Measurements from ENCODE around the gene OPA1. TPM values are rescaled to one million over a fixed set of nuclear protein-coding genes. Genes with fewer than 3 reads are reported as not detected.

Gene OPA1
- total and polyA plus RNA-seq, 2 of the 8 experiments (the other 6 are each of a cell fraction or from before 2014, with no cell fraction given): 20.3 to 109 TPM

GRCh38 chr3:193640728-193641439 is 47.9 kb downstream of the OPA1 start:
- H4K91ac ChIP-seq (replicated peaks; ENCODE audit: insufficient read length, low read length): no peak overlapping the region
- ChIA-PET CTCF (ENCODE audit: partially characterized antibody) (interaction anchor here (0.9 kb wide), 1 partner anchor 38 kb away, joined by 4 read pairs; no protein-coding TSS in a partner anchor), POLR2A (ENCODE audit: partially characterized antibody) (interaction anchor here (1.0 kb wide), 1 partner anchor 22 kb away, joined by 3 read pairs; no protein-coding TSS in a partner anchor)
- H2BK15ac ChIP-seq (ENCODE audit: low read length): no peak overlapping the region
- no peak overlapping the region for H4K5ac ChIP-seq (ENCODE audit: insufficient read length, low read depth, low read length)
- H3K18ac ChIP-seq (ENCODE audit: extremely low read depth, low read length): no peak overlapping the region
- H3K36me3 ChIP-seq (ENCODE audit: control insufficient read depth in 2 of 4, insufficient read depth in 4 of 4, low read length in 3 of 4): peaks cover 6 to 46% (median 31%) of the 10 kb centered on the region in 4 experiments; a peak in 7 of 8 replicates
- no peaks in the 10 kb centered on the region for H3K27me3 ChIP-seq (replicated peaks in 1 of 4; ENCODE audit: control insufficient read depth in 3 of 4, extremely low read depth in 1 of 4, insufficient read depth in 3 of 4, low read length in 3 of 4)
- no peak overlapping the region for H3K4me2 ChIP-seq (ENCODE audit: insufficient read depth in 1 of 2, low read depth in 2 of 2, low read length in 2 of 2)
- H3K27ac ChIP-seq (ENCODE audit: low read depth, low read length): no peak overlapping the region
- H2BK5ac ChIP-seq (ENCODE audit: low read depth, low read length): no peak overlapping the region
- H3K23me2 ChIP-seq (ENCODE audit: low read depth, low read length): no peaks in the 10 kb centered on the region
- no peaks in the 10 kb centered on the region for H4K20me1 ChIP-seq (replicated peaks in 1 of 2; ENCODE audit: control insufficient read depth in 1 of 2, insufficient read depth in 2 of 2, low read length in 2 of 2)
- H3K9ac ChIP-seq (replicated peaks in 1 of 4; ENCODE audit: extremely low read depth in 1 of 4, low read depth in 3 of 4, low read length in 3 of 4): no peak overlapping the region
- H4K8ac ChIP-seq (ENCODE audit: extremely low read depth, insufficient read depth, low read length): no peak overlapping the region
- no peak overlapping the region for H2AFZ ChIP-seq (ENCODE audit: low read length)
- no peak overlapping the region for H2AK5ac ChIP-seq (ENCODE audit: low read depth, low read length)
- H3K4me1 ChIP-seq (replicated peaks in 1 of 4; ENCODE audit: control insufficient read depth in 3 of 4, insufficient read depth in 4 of 4, low read length in 3 of 4): no peaks in the 10 kb centered on the region; a peak in 1 of 7 replicates
- no peaks in the 10 kb centered on the region for H3K9me3 ChIP-seq (ENCODE audit: insufficient read depth in 2 of 2, low read depth in 1 of 2, low read length in 1 of 2)
- H2BK12ac ChIP-seq (ENCODE audit: low read depth, low read length): no peak overlapping the region
- no peak overlapping the region for H3K4ac ChIP-seq (replicated peaks; ENCODE audit: insufficient read length, low read depth, low read length)
- H2BK120ac ChIP-seq (replicated peaks; ENCODE audit: low read depth, low read length): no peak overlapping the region
- no peak overlapping the region for H3K56ac ChIP-seq (replicated peaks; ENCODE audit: insufficient read length, low read depth, low read length)
- DNase-seq (ENCODE audit: low read depth in 1 of 2, low spot score in 2 of 2) (no peak), FAIRE-seq (no peak)
- H3K4me3 ChIP-seq (ENCODE audit: extremely low read depth in 1 of 4, insufficient read depth in 2 of 4, low read depth in 3 of 4, low read length in 4 of 4): no peak overlapping the region
- H3K79me2 ChIP-seq (ENCODE audit: control insufficient read depth in 1 of 2, insufficient read depth in 2 of 2, low read length in 2 of 2): no peaks in the 10 kb centered on the region
- no peak overlapping the region for H2BK20ac ChIP-seq (ENCODE audit: low read length)
- H3K79me1 ChIP-seq (ENCODE audit: low read depth, low read length): no peaks in the 10 kb centered on the region
- H3K23ac ChIP-seq (ENCODE audit: insufficient read length): no peak overlapping the region
- 92% methylated on average over 4 of the region's 4 CpGs; no CpG with 5 or more reads in 1 of the 2 experiments for WGBS, 2 experiments (ENCODE audit: extremely low coverage in 1 of 2, insufficient coverage in 1 of 2, insufficient read length in 1 of 2, insufficient replicate concordance in 2 of 2, low coverage in 1 of 2, low lambda C conversion rate in 2 of 2, missing lambda C conversion rate in 1 of 2)
- no peak overlapping the region for H3K14ac ChIP-seq (ENCODE audit: insufficient read length)
- no peak for TF ChIP-seq CBX8 (IDR thresholded peaks at IDR 0.05; ENCODE audit: borderline replicate concordance, low read depth, low read length)
- TF ChIP-seq, protein P1, sequence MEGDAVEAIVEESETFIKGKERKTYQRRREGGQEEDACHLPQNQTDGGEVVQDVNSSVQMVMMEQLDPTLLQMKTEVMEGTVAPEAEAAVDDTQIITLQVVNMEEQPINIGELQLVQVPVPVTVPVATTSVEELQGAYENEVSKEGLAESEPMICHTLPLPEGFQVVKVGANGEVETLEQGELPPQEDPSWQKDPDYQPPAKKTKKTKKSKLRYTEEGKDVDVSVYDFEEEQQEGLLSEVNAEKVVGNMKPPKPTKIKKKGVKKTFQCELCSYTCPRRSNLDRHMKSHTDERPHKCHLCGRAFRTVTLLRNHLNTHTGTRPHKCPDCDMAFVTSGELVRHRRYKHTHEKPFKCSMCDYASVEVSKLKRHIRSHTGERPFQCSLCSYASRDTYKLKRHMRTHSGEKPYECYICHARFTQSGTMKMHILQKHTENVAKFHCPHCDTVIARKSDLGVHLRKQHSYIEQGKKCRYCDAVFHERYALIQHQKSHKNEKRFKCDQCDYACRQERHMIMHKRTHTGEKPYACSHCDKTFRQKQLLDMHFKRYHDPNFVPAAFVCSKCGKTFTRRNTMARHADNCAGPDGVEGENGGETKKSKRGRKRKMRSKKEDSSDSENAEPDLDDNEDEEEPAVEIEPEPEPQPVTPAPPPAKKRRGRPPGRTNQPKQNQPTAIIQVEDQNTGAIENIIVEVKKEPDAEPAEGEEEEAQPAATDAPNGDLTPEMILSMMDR (IDR thresholded peaks at IDR 0.05; ENCODE audit: control extremely low read depth in 1 of 3, insufficient read depth in 1 of 3, low read depth in 1 of 3, low read length in 3 of 3): no peak
- no peak for TF ChIP-seq NRF1 (IDR thresholded peaks at IDR 0.05; ENCODE audit: low read depth, low read length)

All from H1 (cell line).